ENCODE results near the gene LRRFIP2.

The LRRFIP2 gene

GRCh38 chr3:37032961-37033360 lies 141.4 kb downstream of the LRRFIP2 start:
- no peak overlapping the region for H3K4me3 ChIP-seq (ENCODE audit: low read depth, low read length)
- no peak for TF ChIP-seq CTCF (IDR thresholded peaks at IDR 0.05; ENCODE audit: insufficient read depth, low read length, missing control alignments)
- ChIA-PET POLR2A (no interaction called here), CTCF (interaction anchor here (0.9 kb wide), 1 partner anchor 241 kb away, joined by 3 read pairs; no protein-coding TSS in a partner anchor)
- DNase-seq (ENCODE audit: low read depth, low spot score): no peak

GRCh38 chr3:37031096-37031682 lies 143.2 kb downstream of the LRRFIP2 start:
- ChIA-PET CTCF (interaction anchor here (1.0 kb wide), 1 partner anchor 15 kb away, joined by 3 read pairs; no protein-coding TSS in a partner anchor), POLR2A (no interaction called here)
- DNase-seq (ENCODE audit: low read depth, low spot score): no peak
- H3K4me3 ChIP-seq (ENCODE audit: low read depth, low read length): no peak overlapping the region
- no peak for TF ChIP-seq CTCF (IDR thresholded peaks at IDR 0.05; ENCODE audit: insufficient read depth, low read length, missing control alignments)

GRCh38 chr3:37030588-37030987 lies 143.8 kb downstream of the LRRFIP2 start:
- ChIA-PET POLR2A (no interaction called here), CTCF (interaction anchor here (2.5 kb wide), 1 partner anchor 183 kb away, joined by 7 read pairs; no protein-coding TSS in a partner anchor)
- H3K4me3 ChIP-seq (ENCODE audit: low read depth, low read length): no peak overlapping the region
- no peak for DNase-seq (ENCODE audit: low read depth, low spot score)
- no peak for TF ChIP-seq CTCF (IDR thresholded peaks at IDR 0.05; ENCODE audit: insufficient read depth, low read length, missing control alignments)

GRCh38 chr3:37029516-37030163 lies 144.7 kb downstream of the LRRFIP2 start:
- no peak for DNase-seq (ENCODE audit: low read depth, low spot score)
- ChIA-PET POLR2A (no interaction called here), CTCF (interaction anchor here (2.5 kb wide), 1 partner anchor 184 kb away, joined by 7 read pairs; no protein-coding TSS in a partner anchor)
- no peak for TF ChIP-seq CTCF (IDR thresholded peaks at IDR 0.05; ENCODE audit: insufficient read depth, low read length, missing control alignments)
- no peak overlapping the region for H3K4me3 ChIP-seq (ENCODE audit: low read depth, low read length)

GRCh38 chr3:37029111-37029510 lies 145.3 kb downstream of the LRRFIP2 start:
- no peak overlapping the region for H3K4me3 ChIP-seq (ENCODE audit: low read depth, low read length)
- CTCF ChIA-PET: interaction anchor here (2.5 kb wide), 1 partner anchor 184 kb away, joined by 7 read pairs; no protein-coding TSS in a partner anchor
- no peak for DNase-seq (ENCODE audit: low read depth, low spot score)
- POLR2A ChIA-PET: no interaction called here
- TF ChIP-seq CTCF (IDR thresholded peaks at IDR 0.05; ENCODE audit: insufficient read depth, low read length, missing control alignments): no peak

GRCh38 chr3:37028329-37028728 lies 146.1 kb downstream of the LRRFIP2 start:
- DNase-seq (ENCODE audit: low read depth, low spot score): no peak
- ChIA-PET CTCF (interaction anchor here (0.6 to 7.3 kb wide), 3 partner anchors 12 to 185 kb away, joined by 3 to 92 read pairs (median 7); no protein-coding TSS in a partner anchor), POLR2A (no interaction called here)
- no peak overlapping the region for H3K4me3 ChIP-seq (ENCODE audit: low read depth, low read length)
- TF ChIP-seq CTCF (IDR thresholded peaks at IDR 0.05; ENCODE audit: insufficient read depth, low read length, missing control alignments): no peak
